Stimulated activated CD8-positive, alpha-beta memory T cell treated with anti-CD3 and anti-CD28 coated beads, Interleukin-7, amount 100 ng/mL, for 1 hour (primary cell): ENCODE results near the gene PHACTR1.
"Not testable (repeated sequence)": the region's sequence is repeated elsewhere in the genome, so short reads cannot be mapped to it uniquely, and the experiment has no call there.

Experiments used
- DNase-seq, 2 donors: peaks; one replicate each; pipeline ENCODE4 v3.0.0-alpha.2; 2020; ENCODE audit warnings: low read depth in 2 of 2

Gene PHACTR1

DNA sequence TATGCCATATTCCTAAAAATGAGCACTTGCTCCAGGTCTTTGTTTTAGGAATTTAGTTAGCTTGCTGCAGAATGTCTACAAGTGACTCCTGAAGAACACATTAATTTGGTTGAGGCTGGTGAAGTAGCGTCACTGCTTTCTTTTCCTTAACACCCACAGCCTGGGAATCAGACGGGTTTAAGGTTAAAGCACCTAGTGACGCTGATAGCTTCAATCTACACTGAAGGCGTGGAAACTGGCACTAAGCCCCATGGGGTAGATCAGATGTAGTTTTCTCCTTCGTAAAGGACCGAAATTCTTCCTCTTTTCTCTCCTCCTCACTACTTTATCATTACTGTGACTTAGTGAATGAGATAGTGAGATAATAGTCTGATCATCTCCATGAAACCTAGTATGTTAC is 521.5 kb downstream of the PHACTR1 start:
- DNase-seq = no peak

DNA sequence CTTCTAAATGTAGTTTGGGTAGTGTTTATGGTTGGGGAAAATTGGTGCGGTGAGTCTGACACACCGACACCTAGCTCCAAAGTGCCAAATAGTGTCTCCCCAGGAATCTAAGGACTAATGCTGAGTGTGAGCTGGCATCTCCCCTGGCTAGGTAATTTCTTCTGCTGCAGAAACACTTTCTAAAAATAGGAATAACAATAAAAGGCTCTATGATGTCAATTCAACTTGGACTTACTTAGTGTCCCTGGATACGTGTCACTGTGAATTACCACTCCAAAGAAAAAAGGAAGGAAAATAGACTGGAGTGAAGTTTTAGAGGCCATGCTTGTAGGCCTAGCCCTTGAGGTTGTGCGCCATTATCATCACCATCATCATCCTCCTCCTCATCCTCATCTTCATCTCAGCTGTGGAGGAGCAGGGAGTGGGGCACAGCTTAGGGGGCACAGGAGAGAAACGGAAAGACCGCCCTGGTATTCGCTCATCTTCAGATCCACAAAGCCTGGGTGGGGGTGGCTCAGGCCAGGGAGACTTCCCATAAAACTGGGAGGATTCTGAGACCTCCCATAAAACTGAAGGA is 522.2 kb downstream of the PHACTR1 start:
- DNase-seq = no peak

DNA sequence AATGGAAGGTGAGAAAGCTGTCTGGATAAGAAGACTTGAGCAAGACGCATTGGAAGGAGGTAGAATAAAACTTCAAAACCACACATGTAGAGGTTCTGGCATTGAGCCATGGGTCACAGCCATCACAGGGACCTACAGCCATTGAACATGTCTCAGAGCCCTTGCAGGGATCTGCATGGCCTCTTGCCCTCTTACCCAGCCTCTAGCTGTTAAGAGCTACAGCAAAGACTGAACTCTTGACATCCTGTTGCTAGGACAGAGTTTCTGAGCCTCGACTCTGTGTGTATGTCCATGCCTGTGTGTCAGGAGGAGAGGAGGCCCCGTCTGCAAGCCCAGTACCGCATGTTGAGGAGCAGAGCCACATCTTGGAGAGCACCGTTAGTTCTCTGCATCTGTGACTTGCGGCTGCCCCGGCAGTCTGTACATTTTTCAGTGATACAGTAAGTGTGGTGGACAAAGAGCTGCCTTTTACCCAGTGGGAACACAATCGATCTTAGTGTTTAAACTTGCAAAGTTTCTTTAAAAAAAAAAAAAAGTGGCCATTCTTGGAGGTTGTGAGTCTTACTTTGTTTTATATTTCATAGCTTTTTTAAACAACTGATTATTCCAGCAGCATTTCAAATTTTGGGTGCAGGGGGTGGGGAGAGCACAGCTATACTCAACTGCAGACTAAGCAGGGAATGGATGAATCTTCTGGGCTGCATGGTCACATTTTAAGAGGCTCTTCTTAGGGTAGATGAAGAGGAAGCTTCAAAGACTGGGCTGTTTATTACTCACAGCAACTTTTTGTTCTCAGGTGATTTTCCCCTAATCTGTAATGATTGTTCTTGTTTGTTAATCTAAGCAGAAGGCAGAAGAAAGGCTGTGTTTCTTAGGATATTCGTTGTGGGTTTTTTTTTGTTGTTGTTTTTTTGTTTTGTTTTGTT is 523.2 kb downstream of the PHACTR1 start:
- DNase-seq = no peak

DNA sequence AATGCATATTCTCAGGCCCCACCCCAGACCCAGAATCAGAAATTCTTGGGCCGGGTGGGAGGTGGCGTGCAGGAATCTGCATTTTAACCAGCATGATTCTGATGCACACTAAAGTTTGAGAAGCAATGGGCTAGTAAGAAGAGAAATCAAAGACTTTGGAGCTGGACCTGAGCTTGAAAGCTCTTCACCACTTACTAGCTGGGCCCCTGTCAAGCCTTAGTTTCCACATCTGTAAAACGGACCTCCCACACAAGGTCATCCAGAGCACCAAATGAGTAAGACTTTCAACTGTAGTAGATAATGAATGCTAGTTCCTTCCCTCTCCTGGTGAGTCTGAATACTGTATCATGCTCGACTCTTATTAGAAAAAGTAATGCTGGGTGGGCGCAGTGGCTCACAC is 524.8 kb downstream of the PHACTR1 start:
- no peak for DNase-seq

DNA sequence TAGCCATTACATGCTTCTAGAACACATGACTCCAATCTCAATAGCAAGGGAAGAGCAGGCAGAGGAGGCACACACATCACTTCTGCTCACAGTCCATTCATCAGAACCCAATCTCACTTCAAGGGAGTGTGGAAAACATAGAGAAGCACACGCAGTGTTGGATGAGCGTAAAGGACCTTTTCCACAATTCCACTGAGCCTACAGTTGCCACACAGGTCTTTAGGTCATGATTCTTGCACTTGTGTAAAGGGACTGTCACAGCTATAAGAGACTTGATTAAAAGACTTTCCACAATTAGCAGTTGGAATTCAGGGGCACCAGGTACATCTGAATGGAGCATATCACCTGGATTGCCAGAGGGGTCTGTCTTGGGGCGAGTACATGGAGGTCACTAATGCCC is 525.6 kb downstream of the PHACTR1 start:
- DNase-seq = no peak

DNA sequence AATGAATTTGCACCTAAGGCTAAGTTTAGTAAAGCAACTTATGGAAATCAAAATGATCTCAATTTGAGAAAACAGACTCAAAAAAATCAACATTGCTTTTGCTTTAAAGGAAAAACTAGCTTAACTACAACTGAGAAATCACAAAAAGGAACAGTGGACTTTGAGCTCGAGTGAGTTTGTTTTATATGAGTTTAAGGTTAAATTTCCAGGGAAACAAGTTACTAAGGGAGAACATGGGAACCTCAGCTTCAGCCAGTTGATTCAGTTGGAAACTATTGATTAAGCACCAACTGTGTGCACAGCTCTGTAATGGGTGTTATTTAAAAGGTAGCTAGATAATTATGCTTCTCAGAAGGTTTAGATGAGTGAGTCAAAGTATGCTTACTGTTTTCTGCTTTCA is 526.0 kb downstream of the PHACTR1 start:
- no peak for DNase-seq

DNA sequence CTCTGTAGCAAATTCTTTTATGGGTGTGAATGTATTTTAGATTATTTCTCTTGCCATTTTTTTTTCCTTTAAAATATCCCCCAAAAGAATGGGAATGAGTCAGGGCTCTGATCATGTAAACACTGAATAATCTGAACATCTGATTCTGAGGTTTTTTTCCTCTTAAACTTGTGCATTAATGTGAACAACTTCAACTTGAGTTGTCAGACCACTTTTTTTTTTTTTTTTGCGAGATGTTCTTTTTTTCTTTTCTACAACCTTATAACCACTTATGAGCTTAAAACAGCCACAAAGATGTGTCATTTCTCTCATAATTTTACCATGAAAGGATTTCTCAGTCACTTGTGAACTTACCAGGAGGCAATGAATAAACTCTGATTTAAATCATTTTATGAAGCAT is 526.5 kb downstream of the PHACTR1 start:
- DNase-seq = no peak

DNA sequence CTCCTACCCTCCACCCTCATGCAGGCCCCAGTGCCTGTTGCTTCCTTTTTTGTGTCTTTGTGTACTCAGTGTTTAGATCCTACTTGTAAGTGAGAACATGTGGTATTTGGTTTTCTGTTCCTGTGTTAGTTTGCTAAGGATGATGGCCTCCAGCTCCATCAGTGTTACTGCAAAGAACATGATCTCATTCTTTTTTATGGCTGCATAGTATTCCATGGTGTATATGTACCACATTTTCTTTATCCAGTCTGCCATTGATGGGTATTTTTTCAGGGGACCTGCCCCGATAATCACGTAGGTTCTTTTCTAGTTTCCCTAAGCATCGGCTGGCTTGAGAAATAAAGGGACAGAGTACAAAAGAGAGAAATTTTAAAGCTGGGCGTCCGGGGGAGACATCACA is 527.2 kb downstream of the PHACTR1 start:
- DNase-seq = not testable (repeated sequence)

DNA sequence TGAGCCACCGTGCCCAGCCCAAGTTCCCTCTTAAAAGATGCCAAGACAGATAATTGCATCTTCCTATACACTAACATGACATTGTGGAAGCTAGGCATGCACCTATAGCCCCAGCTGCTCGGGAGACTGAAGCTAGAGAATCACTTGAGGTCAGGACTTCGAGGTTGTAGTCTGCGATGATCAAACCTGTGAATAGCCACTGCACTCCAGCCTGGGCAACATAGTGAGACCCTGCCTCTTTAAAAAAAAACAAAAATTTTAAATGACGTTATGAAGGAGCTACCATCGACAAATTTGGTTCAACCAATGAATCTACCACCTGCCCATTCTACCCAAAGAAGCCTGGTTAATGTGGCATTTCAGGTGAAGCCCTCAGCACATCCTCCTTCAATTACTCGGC is 531.1 kb downstream of the PHACTR1 start:
- no peak for DNase-seq

DNA sequence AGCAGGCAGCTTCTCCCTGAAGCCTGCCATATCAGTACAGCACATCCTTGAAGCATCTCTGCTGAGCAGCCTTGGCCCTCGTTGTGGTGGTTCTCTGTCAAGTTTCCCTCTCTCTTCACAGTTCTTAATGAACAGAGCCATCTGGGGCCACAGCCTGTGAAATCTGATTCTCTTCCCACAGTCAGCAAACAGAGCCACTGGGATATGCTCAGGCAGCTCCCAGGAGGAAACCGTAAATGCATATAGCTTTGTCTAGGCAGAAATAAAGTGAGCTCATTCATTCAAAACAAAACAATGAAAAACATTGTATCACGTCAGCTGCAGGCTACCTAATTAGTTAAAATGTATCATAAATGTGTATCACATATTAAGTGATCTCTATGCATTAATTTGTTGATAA is 531.5 kb downstream of the PHACTR1 start:
- DNase-seq = no peak

DNA sequence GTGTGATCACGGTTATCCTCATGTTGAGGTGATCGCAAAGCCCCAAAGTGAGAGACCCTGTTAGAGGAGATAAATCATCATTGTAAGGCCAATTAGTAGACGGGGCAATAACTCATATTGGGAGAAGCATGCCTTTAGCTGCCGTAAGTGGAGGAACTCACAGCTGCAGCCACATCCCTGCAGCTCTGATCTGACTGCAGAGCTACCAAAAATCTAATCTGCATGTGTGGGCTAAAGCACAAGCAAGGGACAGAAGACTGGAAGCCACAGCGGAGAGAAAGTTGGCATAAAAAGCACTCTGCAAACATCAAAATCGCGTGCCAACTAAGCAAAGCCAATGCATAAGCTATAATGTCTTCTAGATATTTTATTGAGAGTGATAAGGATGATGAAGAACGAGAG is 532.0 kb downstream of the PHACTR1 start:
- no peak for DNase-seq

DNA sequence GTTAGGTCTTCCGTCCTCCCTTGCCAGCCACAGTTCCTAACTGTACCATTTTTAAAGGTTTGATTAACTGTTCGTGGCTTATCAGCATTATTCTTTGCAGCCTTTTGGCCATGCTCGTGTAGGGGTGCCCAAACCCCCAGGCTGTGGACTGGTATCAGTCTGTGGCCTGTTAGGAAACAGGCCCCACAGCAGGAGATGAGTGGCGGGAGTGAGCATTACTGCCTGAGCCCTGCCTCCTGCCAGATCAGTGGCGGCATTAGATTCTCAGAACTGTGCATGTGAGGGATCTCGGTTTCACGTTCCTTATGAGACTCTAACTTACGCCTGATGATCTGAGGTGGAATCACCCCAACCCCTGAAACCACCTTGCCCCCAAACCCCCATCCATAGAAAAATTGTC is 532.4 kb downstream of the PHACTR1 start:
- no peak for DNase-seq

DNA sequence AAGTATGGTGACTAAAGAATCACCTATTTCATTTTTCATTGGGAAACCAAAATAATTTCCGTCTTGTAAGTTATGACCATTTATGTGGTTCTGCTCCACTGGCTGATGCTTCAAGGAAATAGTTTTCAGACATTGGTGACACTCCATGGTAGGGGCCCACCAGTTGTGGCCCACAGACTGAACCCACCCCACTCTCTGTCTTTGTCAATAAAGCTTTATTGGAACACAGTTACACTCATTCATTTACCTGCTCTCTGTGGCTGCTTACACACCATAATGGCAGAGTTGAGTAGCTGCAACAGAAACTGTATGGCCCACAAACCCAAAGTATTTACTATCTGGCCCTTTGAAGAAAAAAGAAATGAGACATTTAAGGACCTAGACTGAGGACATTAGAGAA is 533.2 kb downstream of the PHACTR1 start:
- DNase-seq = no peak

DNA sequence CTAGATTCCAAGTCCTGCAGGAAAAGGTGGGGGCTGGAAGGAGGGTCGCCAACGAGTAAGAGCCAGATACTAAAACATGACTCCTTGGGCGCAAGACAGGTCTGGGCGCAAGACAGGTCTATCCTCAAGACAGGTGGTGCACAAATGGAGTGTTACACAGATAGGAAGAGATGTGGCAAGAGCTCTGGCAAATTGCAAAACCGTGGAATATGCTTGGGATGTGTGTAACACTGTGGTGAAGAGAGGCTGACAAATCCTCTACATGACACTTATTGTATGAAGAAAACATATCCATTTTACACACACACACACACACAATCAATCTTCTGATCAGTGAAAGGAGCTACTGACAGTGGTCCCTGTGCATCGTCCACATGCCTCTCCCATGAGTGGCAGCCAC is 534.1 kb downstream of the PHACTR1 start:
- no peak for DNase-seq

DNA sequence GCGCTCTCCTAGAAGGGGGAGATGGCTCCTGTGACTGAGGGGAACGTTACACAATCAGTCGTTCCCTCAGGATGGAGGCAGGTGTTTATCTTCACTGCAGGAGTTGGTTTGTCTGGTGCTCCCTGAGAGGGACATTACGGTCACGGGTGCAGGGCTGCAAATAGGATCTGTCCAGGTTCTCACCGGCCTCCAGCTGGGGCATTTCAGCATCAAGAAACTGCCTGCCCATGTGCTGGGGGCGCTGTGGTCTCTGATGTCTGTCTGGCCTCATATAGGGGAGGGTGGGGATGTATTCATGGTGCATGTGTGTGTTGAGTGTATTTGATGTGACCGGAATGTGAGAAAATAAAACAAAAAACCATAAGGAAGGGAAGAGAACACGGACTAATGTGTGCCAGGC is 534.7 kb downstream of the PHACTR1 start:
- no peak for DNase-seq

DNA sequence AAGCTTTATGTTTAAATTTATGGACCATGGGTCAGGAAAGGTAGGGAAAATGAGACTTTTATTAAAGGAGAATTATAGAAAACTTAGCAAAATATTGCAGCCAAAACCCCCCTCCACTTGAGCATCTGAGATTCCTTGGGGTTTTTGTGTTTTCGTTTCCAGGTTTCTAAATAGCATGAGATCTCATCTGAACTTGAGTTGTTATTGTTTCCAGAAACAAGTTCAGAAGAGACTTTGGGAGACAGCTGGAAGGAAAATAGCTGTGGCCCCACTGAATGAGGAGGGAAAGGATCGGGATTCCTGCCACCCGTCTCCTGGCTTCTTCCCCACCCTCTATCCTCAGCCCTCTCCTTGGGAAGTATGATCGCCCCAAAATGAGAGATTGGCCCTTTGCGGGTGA is 536.2 kb downstream of the PHACTR1 start:
- DNase-seq = no peak

DNA sequence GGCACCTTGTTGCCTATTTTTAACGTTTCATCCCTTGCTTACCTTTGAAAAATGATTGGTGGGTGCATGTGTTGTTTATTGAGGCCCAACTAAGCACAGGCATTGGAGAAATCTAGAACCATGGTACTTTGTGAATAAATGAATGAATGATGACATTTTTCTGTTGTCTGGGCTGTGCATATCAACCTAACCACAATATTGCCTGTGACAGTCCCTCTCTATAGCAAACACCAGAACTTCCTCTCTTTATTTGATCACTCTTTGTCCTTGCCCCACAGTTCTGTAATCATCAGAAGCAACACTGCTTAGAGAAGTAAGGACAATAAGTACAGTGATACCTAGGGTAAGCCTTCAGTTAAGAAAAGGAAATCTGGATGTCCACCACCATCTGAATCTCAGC is 536.7 kb downstream of the PHACTR1 start:
- DNase-seq = no peak

DNA sequence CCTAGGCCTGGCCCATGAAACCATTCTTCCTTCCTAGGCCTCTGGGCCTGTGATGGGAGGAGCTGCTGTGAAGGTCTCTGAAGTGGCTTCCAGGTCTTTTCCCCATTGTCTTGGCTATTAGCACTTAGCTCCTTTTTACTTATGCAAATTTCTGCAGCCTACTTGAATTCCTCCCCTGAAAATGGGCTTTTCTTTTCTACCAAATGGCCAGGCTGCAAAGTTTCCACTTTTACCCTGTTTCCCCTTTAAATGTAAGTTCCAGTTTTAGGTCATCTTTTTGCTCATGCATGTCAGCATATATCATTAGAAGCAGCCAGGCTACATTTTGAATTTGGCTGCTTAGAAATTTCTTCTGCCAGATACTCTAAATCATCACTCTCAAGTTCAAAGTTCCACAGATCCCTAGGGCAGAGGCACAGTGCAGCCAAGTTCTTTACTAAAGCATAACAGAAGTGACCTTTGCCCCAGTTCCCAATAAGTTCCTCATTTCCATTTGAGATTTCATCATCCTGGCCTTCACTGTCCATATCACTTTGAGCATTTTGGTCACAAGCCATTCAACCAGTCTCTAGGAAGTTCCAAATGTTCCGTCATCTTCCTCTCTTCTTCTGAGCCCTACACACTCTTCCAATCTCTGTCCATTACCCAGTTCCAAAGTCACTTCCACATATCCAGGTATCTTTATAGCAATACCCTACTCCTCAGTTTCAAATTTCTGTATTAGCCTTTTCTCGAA is 539.9 kb downstream of the PHACTR1 start:
- no peak for DNase-seq

DNA sequence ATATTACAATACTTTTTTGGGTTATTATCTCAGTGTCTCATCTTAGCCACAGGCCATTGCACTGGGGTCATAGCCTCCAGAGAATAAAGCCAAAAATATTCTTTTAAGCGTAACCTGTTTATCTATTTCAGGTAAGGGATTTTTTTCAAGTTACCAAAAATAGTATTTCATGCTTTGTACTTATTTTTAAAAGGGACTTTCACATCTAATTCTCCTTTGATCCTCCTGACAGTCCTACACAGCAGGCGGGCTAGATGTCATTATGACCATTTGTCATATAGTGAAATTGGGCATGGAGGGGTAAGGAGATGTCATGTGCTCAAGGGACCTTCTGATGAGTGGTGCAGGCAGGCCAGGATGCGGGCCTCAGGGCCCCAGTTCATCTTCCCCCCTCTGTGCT is 542.8 kb downstream of the PHACTR1 start:
- DNase-seq = no peak

DNA sequence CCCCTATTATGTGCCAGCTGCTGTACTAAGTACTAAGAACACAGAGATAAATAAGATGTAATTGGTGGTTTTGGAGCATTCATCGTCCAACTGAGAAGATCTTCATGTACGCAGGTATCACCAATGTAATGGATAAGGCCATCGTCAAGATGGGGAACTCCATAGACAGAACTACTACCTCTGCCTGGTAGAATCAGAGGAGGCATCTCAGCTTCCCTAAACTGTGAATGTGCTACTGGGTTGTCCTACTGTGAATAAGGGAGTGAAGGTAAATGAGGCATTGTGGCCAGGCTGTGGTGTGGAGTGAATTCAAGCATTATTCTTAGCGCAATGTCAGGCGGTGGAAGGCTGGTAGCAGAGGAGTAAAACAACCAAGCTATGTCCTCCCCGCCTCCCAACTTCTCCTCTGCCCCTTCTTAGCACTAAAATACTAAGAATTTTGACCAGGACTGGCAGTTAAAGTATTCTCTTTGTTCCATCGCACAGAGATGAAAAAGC is 543.6 kb downstream of the PHACTR1 start:
- DNase-seq = no peak

DNA sequence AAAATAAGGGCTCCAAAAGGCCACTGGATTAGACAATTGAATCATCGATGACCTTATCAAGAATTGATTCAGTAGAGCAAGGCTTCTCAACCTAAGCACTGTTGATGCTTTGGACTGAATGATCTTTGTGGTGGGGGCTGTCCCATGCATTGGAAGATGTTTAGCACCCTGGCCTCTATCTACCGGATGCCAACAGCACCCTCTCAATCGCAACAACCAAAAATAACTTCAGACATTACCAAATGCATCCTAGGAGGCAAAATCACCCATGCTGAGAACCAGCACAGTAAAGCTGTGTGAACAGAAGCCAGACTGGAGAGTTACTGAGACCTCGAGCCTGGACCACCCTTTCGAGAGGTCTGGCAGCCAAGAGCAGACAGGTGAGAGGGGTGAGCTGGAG is 544.3 kb downstream of the PHACTR1 start:
- no peak for DNase-seq

DNA sequence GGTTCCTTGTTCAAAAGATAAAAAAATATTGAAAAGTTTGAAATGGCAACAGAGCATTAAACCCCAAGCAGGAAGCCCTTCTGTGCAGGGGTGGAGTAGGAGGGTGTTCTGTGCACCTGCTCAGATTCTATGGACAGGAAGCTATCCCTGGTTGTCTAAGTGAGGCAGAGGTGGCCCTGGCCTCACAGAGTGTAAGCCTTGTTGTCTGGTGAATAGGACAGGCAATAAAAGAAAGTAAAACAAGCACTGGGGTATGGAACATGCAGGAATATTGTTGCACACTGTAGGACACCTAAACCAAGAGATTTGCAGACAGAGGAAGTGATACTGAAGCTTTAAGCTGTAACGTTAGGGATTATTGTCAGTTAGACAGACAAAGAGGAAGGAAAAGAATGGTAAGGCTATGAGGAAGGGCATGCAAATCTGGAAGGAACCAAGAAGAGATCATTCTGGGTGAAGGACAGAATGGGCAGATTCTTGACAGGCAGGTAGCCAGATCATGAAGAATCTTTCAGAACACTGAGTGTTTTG is 545.0 kb downstream of the PHACTR1 start:
- DNase-seq = no peak
